HEK293 (cell line): ENCODE measurements around the gene ADGRF1.

Experiments used
- CTCF ChIA-PET: fragments of 350-600 bp; formaldehyde crosslinking; extraction: SDS; loops from one replicate; lab custom pipeline; 2021; ENCODE audit warnings: antibody characterized with exemption; lab: Yijun Ruan, JAX
- POLR2A ChIA-PET: fragments of 300-600 bp; formaldehyde crosslinking; extraction: SDS; loops from one replicate; lab custom pipeline; 2020; ENCODE audit warnings: antibody characterized with exemption, inconsistent platforms; lab: Yijun Ruan, JAX
- H3K27ac ChIP-seq: fragments of 200-500 bp; sonication (Bioruptor generic); 2 replicates; pipeline ENCODE4 v1.5.1; 2014; ENCODE audit warnings: low read depth, low read length, control low read depth, inconsistent platforms; ENCODE audit errors: extremely low read depth
- H3K36me3 ChIP-seq, 2 experiments: fragments of 200-500 bp in 1 of 2; sonication (Bioruptor generic) in 1 of 2; 1 replicate in 1 of 2; 2 replicates in 1 of 2; pipeline ENCODE4 v1.5.1; 2014 to 2017; ENCODE audit warnings: inconsistent platforms in 2 of 2, low read length in 2 of 2; ENCODE audit not compliant: control insufficient read depth in 2 of 2, insufficient read depth in 1 of 2
- H3K4me1 ChIP-seq: fragments of 200-500 bp; sonication (Bioruptor generic); 2 replicates; pipeline ENCODE4 v1.5.1; 2014; ENCODE audit warnings: mild to moderate bottlenecking, low read length, inconsistent platforms; ENCODE audit not compliant: control insufficient read depth, insufficient read depth
- H3K4me3 ChIP-seq: 2 replicates; pipeline ENCODE4 v1.5.1; 2011; ENCODE audit warnings: low read depth, mild to moderate bottlenecking, control low read depth, low read length, moderate library complexity
- H3K9me3 ChIP-seq: fragments of 200-500 bp; sonication (Bioruptor generic); 2 replicates; pipeline ENCODE4 v1.5.1; 2014; ENCODE audit warnings: low read depth, low read length, inconsistent platforms; ENCODE audit not compliant: control insufficient read depth, insufficient read depth
- OSR2 ChIP-seq: fragments of 450-650 bp; formaldehyde crosslinking; IDR thresholded peaks from 2 replicates; pipeline ENCODE4 v1.5.1; 2016; ENCODE audit warnings: missing biosample characterization, missing genetic modification characterization
- PRDM2 ChIP-seq: fragments of 450-650 bp; formaldehyde crosslinking; IDR thresholded peaks from 2 replicates; pipeline ENCODE4 v1.5.1; 2016; ENCODE audit warnings: missing biosample characterization, missing genetic modification characterization, borderline replicate concordance
- RBAK ChIP-seq: fragments of 450-650 bp; formaldehyde crosslinking; IDR thresholded peaks from 2 replicates; pipeline ENCODE4 v1.5.1; 2016; ENCODE audit warnings: missing biosample characterization, missing genetic modification characterization
- SP7 ChIP-seq: fragments of 450-650 bp; formaldehyde crosslinking; IDR thresholded peaks from 2 replicates; pipeline ENCODE4 v1.5.1; 2016; ENCODE audit warnings: missing biosample characterization, missing genetic modification characterization
- ZBTB1 ChIP-seq: fragments of 450-650 bp; formaldehyde crosslinking; IDR thresholded peaks from 2 replicates; pipeline ENCODE4 v1.5.1; 2016; ENCODE audit warnings: missing biosample characterization, missing genetic modification characterization
- ZBTB44 ChIP-seq: fragments of 450-650 bp; IDR thresholded peaks from 2 replicates; pipeline ENCODE4 v1.5.1; 2018; ENCODE audit warnings: missing biosample characterization, mild to moderate bottlenecking, missing genetic modification characterization
- ZFHX2 ChIP-seq: fragments of 450-650 bp; formaldehyde crosslinking; conservative IDR thresholded peaks from 2 replicates; pipeline ENCODE4 v1.5.1; 2016; ENCODE audit warnings: missing biosample characterization, missing genetic modification characterization
- ZFP37 ChIP-seq: fragments of 450-650 bp; formaldehyde crosslinking; IDR thresholded peaks from 2 replicates; pipeline ENCODE4 v1.5.1; 2016; ENCODE audit warnings: missing biosample characterization, missing genetic modification characterization
- ZNF132 ChIP-seq: fragments of 450-650 bp; formaldehyde crosslinking; IDR thresholded peaks from 2 replicates; pipeline ENCODE4 v1.5.1; 2017; ENCODE audit warnings: missing biosample characterization, missing genetic modification characterization, borderline replicate concordance
- ZNF157 ChIP-seq: fragments of 450-650 bp; formaldehyde crosslinking; IDR thresholded peaks from 2 replicates; pipeline ENCODE4 v1.5.1; 2016; ENCODE audit warnings: missing biosample characterization, missing genetic modification characterization
- ZNF169 ChIP-seq: fragments of 450-650 bp; formaldehyde crosslinking; IDR thresholded peaks from 2 replicates; pipeline ENCODE4 v1.5.1; 2016; ENCODE audit warnings: missing biosample characterization, missing genetic modification characterization
- ZNF184 ChIP-seq: fragments of 450-650 bp; IDR thresholded peaks from 2 replicates; pipeline ENCODE4 v1.5.1; 2018; ENCODE audit warnings: missing biosample characterization, mild to moderate bottlenecking, missing genetic modification characterization
- ZNF24 ChIP-seq: fragments of 450-650 bp; formaldehyde crosslinking; IDR thresholded peaks from 2 replicates; pipeline ENCODE4 v1.5.1; 2016; ENCODE audit warnings: missing biosample characterization, missing genetic modification characterization
- ZNF266 ChIP-seq: fragments of 450-650 bp; formaldehyde crosslinking; IDR thresholded peaks from 2 replicates; pipeline ENCODE4 v1.5.1; 2016; ENCODE audit warnings: missing biosample characterization, missing genetic modification characterization, low read depth
- ZNF350 ChIP-seq: fragments of 450-650 bp; formaldehyde crosslinking; IDR thresholded peaks from 2 replicates; pipeline ENCODE4 v1.5.0; 2017; ENCODE audit warnings: missing biosample characterization, mild to moderate bottlenecking, missing genetic modification characterization
- ZNF354C ChIP-seq: fragments of 450-650 bp; formaldehyde crosslinking; IDR thresholded peaks from 2 replicates; pipeline ENCODE4 v1.5.1; 2016; ENCODE audit warnings: missing biosample characterization, missing genetic modification characterization, low read depth, borderline replicate concordance
- ZNF37A ChIP-seq: fragments of 450-650 bp; IDR thresholded peaks from 2 replicates; pipeline ENCODE4 v1.5.1; 2018; ENCODE audit warnings: missing biosample characterization, missing genetic modification characterization
- ZNF488 ChIP-seq: fragments of 450-650 bp; formaldehyde crosslinking; IDR thresholded peaks from 2 replicates; pipeline ENCODE4 v1.5.1; 2016; ENCODE audit warnings: missing biosample characterization, missing genetic modification characterization
- ZNF501 ChIP-seq: fragments of 450-650 bp; formaldehyde crosslinking; IDR thresholded peaks from 2 replicates; pipeline ENCODE4 v1.5.1; 2016; ENCODE audit warnings: missing biosample characterization, missing genetic modification characterization
- ZNF558 ChIP-seq: fragments of 450-650 bp; formaldehyde crosslinking; IDR thresholded peaks from 2 replicates; pipeline ENCODE4 v1.5.1; 2016; ENCODE audit warnings: missing biosample characterization, missing genetic modification characterization
- ZNF596 ChIP-seq: fragments of 450-650 bp; IDR thresholded peaks from 2 replicates; pipeline ENCODE4 v1.5.0; 2018; ENCODE audit warnings: missing biosample characterization, mild to moderate bottlenecking, missing genetic modification characterization, moderate library complexity
- ZSCAN30 ChIP-seq: fragments of 450-650 bp; IDR thresholded peaks from 2 replicates; pipeline ENCODE4 v1.5.1; 2018; ENCODE audit warnings: missing biosample characterization, mild to moderate bottlenecking, missing genetic modification characterization, moderate library complexity
- TF ChIP-seq, protein P1 (sequence below): fragments of 450-650 bp; formaldehyde crosslinking; conservative IDR thresholded peaks from 2 replicates; pipeline ENCODE4 v1.5.1; 2016; ENCODE audit warnings: low read depth, missing biosample characterization, missing genetic modification characterization

The ADGRF1 gene

GRCh38 chr6:46994933-46995332, 47.2 kb downstream of the ADGRF1 start:
- ChIA-PET POLR2A (no interaction called here), CTCF (interaction anchor here (1.5 to 2.1 kb wide), 3 partner anchors 9 to 146 kb away, joined by 3 to 12 read pairs (median 4); no protein-coding TSS in a partner anchor)
- peaks cover 3% of the 10 kb centered on the region for H3K4me1 ChIP-seq
- H3K9me3 ChIP-seq: no peaks in the 10 kb centered on the region
- no peak overlapping the region for H3K27ac ChIP-seq
- no peak for TF ChIP-seq ZNF488 (tag by site-specific recombination)
- TF ChIP-seq ZNF266 (tag by site-specific recombination): no peak
- TF ChIP-seq ZNF132 (tag by site-specific recombination): no peak
- no peak for TF ChIP-seq OSR2 (tag by site-specific recombination)
- no peak for TF ChIP-seq ZNF37A (tag by site-specific recombination)
- TF ChIP-seq ZFHX2 (tag by site-specific recombination): no peak
- no peak for TF ChIP-seq ZNF596 (tag by site-specific recombination)
- TF ChIP-seq, protein P1, sequence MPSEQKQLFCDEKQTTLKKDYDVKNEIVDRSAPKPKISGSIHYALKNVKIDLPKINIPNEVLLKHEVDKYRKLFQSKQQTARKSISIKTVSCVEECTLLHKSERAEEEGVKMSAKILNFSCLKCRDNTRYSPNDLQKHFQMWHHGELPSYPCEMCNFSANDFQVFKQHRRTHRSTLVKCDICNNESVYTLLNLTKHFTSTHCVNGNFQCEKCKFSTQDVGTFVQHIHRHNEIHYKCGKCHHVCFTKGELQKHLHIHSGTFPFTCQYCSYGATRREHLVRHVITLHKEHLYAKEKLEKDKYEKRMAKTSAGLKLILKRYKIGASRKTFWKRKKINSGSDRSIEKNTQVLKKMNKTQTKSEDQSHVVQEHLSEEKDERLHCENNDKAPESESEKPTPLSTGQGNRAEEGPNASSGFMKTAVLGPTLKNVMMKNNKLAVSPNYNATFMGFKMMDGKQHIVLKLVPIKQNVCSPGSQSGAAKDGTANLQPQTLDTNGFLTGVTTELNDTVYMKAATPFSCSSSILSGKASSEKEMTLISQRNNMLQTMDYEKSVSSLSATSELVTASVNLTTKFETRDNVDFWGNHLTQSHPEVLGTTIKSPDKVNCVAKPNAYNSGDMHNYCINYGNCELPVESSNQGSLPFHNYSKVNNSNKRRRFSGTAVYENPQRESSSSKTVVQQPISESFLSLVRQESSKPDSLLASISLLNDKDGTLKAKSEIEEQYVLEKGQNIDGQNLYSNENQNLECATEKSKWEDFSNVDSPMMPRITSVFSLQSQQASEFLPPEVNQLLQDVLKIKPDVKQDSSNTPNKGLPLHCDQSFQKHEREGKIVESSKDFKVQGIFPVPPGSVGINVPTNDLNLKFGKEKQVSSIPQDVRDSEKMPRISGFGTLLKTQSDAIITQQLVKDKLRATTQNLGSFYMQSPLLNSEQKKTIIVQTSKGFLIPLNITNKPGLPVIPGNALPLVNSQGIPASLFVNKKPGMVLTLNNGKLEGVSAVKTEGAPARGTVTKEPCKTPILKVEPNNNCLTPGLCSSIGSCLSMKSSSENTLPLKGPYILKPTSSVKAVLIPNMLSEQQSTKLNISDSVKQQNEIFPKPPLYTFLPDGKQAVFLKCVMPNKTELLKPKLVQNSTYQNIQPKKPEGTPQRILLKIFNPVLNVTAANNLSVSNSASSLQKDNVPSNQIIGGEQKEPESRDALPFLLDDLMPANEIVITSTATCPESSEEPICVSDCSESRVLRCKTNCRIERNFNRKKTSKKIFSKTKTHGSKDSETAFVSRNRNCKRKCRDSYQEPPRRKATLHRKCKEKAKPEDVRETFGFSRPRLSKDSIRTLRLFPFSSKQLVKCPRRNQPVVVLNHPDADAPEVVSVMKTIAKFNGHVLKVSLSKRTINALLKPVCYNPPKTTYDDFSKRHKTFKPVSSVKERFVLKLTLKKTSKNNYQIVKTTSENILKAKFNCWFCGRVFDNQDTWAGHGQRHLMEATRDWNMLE (tag by site-specific recombination): no peak
- TF ChIP-seq ZBTB44: no peak
- no peak for TF ChIP-seq ZNF169 (tag by site-specific recombination)
- TF ChIP-seq ZFP37 (tag by site-specific recombination): no peak
- no peak for TF ChIP-seq SP7 (tag by site-specific recombination)
- TF ChIP-seq ZNF501 (tag by site-specific recombination): no peak
- H3K4me3 ChIP-seq: no peak overlapping the region
- no peaks in the 10 kb centered on the region for H3K36me3 ChIP-seq

GRCh38 chr6:46993846-46994245, 48.3 kb downstream of the ADGRF1 start:
- Histone ChIP-seq H3K36me3 (no peaks in the 10 kb centered on the region), H3K27ac (no peak overlapping the region), H3K4me1 (peaks cover 7% of the 10 kb centered on the region), H3K9me3 (no peaks in the 10 kb centered on the region), H3K4me3 (no peak overlapping the region)
- ChIA-PET CTCF (interaction anchor here (0.7 to 2.1 kb wide), 5 partner anchors 10 to 447 kb away, joined by 3 to 12 read pairs (median 4); no protein-coding TSS in a partner anchor), POLR2A (no interaction called here)
- TF ChIP-seq ZNF24 (tag by site-specific recombination) (no peak), OSR2 (tag by site-specific recombination) (no peak), ZNF354C (tag by site-specific recombination) (no peak), ZBTB1 (no peak), ZNF157 (tag by site-specific recombination) (no peak), ZNF350 (tag by site-specific recombination) (no peak), ZNF558 (no peak), RBAK (tag by site-specific recombination) (no peak), PRDM2 (tag by site-specific recombination) (no peak), ZSCAN30 (tag by site-specific recombination) (no peak), ZNF184 (tag by site-specific recombination) (no peak)
